Renal cortex interstitium (tissue), 11 donors: Measurements from ENCODE around the gene RALA. TPM values are rescaled to one million over a fixed set of nuclear protein-coding genes. Genes with fewer than 3 reads are reported as not detected.
A peak's percentile ranks its signal among the peaks of the same experiment; 100 is the strongest.
"Not testable (repeated sequence)": the region's sequence is repeated elsewhere in the genome, so short reads cannot be mapped to it uniquely, and the experiment has no call there.

Source experiments
- DNase-seq, 11 donors: peaks; one replicate each; pipeline ENCODE4 v3.0.0-alpha.2; 2013; ENCODE audit warnings: low read depth in 9 of 11, low spot score in 4 of 11; ENCODE audit errors: extremely low read depth in 1 of 11
- polyA plus RNA-seq, 3 donors: library from polyadenylated mRNA; unstranded; fragments of 120-200 nt; gene quantifications; one replicate each; pipeline ENCODE4 v1.2.1, GENCODE V29; 2013; ENCODE audit not compliant: insufficient read length in 3 of 3

Gene RALA
- polyA plus RNA-seq, 3 donors: 61.8 to 86.3 (median 73.3) TPM

DNA sequence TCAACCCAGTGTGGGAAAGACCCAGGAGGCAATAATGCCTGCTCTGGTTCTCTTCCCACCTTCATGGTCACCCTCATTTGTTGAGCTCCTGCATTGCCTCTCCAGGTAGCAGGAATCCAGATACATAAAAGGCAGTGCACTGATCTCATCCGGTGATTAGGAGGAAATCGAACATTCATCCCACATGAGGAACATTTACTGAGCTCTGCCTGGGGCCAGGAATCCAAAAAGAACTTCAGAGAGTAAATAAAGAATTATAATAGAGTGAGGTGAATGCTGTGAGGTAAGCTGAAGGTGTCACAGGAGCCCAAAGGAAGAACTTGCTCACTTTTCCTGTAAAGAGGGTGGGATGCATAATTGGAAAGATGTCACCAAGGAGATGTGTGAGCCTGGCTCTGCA, 121.2 kb downstream of the RALA start:
- DNase-seq: no peak

DNA sequence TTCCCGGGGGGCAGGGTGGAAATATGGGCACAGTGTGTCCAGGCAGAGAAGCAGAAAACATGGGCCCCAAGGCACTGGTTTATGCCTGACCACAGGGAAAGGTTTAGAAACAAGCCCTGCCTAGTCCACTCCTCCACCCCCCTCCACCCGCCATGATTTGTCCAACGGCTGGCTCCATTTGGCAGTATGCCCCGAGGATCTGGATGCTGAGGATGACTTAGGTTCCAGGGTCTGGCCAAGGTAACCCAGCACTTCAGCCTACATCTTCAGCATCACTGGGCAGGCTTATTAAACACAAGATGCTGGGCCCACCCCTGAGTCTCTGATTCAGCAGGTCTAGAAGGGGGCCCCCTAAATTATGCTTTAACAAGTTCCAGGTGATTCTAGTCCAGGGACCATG, 121.9 kb downstream of the RALA start:
- DNase-seq: no peak

DNA sequence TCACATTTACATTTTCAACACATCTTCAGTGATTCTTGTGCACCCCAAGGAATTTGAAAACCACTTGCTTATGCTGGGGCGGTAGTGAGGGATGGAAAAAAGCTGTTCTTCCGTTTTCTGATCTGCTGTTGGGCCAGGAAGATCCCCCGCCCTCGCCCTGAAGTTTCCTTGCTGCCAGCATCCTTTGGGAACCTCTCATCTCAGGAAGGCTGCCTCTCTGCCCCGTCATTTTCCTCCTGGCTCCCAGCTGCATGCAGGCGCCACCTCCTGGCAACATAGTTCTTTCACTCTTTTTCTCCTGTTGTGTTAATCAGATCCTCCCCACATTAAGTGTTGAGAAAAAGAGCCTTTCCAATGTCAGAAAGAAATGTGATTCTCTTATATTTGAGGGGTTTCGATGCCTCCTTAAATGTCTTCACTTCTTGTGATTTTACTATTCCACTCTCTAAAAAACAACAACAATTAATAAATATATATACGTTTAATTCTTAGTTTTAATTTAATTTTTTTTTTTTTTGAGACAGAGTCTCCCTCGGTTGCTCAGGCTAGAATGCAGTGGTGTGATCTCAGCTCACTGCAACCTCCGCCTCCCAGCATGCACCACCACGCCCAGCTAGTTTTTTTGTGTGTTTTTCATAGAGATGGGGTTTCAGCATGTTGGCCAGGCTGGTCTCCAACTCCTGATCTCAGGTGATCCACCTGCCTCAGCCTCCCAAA, 122.9 kb downstream of the RALA start:
- peak in 10 of 11 donors; percentile 38 to 75 (median 66) for DNase-seq

DNA sequence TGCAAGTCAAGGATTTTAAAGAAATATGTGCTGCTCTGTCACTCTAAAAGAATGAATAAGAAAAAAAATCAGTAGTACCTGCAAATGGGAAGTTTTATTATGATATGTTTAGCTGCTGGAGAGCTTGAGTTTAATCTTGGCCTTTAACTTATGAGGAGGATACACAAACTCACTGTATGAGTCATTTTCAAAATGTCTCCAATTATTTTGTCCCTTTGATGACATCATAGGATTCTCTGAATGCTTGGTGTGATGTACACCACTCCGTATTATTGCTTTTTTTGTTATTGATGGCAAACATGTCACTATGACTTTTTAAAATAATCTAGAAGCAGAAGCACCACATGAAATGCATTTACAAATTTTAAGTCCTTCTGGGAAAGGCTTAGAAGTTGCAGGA, 125.8 kb downstream of the RALA start:
- no peak for DNase-seq

DNA sequence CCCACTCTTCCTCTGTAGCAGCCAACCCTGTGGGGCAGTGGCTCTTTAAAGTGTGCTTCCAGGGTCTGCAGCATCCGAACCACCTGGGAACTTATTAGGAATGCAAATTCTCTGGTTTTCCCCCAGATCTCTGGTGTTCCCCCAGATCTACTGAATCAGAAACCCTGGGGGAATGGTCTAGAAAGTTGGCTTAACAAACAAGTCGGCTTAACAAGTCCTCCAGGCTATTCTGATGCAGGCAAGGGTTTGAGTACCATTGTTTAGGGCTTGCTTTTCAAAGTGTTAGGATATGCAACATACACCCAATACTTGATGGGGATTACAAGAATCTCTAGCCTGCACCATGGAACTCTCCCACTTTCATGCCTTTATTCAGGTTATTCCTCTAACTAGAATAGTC, 126.3 kb downstream of the RALA start:
- DNase-seq: no peak

DNA sequence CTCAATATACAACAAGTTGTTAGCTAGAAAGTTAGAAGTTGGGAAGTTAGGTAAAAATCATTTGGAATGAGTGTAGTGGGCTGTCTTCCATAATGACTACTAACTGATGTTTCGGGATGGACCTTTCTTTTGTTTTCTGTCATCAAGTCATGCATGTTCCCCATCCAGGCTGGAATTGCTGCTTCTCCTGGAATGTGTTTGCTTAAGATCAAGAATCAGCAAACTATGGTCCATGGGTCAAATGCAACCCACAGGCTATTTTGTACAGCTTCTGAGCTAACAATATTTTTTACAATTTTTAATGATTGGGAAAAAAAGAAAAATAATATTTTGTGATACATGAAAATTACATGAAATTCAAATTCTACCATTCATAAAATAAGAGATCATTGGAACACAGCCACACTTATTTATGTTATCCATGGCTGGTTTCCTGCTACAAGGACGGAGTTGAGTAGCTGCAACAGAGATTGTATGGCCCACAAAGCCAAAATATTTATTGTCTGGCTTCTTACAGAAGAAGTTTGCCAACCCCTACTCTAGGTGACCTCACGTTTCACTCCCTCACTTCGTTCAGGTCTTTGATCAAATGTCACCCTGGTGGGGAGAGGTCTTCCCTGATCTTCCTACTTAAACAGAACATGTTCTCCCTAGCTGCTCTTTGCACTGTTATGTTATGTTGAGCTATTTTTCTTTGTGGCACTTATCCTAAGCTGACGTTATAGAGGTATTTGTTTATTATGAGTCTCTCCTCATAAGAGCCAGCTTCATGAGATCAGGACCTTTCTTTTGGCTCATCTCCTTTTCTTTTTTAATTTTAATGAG, 127.1 kb downstream of the RALA start:
- DNase-seq: no peak

DNA sequence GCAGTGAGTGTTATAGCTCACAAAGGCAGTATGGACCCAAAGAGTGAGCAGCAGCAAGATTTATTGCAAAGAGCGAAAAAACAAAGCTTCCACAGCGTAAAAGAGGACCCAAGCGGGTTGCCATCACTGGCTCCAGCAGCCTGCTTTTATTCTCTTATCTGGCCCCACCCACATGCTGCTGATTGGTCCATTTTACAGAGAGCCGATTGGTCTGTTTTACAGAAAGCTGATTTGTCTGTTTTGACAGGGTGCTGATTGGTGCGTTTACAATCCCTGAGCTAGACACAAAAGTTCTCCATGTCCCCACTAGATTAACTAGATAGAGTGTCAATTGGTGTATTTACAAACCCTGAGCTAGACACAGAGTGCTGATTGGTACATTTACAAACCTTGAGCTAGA, 129.9 kb downstream of the RALA start:
- DNase-seq: not testable (repeated sequence)

DNA sequence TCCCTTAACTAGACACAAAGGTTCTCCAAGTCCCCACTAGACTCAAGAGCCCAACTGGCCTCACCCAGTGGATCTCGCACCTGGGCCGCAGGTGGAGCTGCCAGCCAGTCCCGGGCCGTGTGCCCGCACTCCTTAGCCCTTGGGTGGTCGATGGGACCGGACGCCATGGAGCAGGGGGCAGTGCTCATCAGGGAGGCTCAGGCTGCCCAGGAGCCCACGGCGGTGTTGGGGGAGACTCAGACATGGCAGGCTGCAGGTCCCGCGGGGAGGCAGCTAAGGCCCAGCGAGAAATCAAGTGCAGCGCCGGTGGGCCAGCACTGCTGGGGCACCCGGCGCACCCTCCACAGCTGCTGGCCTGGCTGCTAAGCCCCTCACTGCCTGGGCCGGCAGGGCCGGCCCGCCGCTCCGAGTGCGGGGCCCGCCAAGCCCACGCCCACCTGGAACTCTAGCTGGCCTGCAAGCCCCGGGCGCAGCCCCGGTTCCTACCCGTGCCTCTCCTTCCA, 130.5 kb downstream of the RALA start:
- DNase-seq: no peak

DNA sequence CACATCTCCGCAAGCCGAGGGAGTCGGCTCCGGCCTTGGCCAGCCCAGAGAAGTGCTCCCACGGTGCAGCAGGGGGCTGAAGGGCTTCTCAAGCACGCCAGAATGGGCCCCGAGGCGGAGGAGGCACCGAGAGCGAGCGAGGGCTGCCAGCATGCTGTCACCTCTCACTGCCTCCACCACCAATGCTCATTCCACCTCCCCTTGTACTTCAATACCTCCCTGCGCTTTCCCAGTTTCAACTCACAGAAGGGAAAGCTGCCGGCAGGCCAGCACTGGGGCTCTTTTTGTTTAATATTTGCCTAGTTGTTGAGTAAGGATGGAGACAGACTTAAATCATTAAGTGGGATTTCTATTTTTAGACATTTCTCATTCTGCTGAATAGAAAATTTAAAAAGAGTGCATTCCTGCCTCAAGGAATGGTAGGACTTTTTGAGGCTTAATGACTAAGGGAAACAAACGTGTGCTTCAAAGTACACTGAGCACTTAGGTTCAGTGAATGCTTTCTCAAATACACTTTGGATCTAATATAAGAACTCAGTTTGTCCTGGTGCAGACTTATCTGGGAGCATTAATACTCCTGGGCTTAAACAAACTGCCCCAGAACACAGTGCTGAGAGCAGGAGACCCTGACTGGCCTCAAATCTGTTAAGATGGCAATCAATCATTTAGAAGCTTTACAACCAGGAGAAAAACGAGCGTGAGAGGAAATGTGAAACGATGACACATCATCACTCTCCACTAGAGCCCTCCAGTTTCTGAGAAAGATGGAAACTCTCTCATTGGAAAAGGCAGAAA, 131.2 kb downstream of the RALA start:
- peak in 8 of 11 donors; percentile 14 to 53 (median 29) for DNase-seq

DNA sequence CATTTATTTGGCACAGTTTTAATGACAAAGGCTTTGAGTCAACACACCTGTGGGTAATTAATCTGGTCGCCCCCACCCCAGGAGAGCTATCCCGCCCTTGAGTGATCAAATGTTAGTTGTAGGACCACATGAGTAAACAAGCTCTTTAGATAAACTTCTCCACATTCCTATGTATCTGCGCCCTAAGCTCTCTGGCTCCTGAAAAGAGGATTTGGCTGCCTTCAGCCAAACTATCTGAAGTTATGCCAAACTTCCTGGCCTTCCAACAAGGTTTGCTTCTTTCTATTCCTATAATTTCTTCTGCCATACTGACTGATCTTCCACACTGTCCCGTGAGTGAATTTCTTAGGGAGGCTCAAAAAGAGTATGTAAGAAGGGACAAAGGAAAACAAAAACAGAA, 134.2 kb downstream of the RALA start:
- no peak for DNase-seq

Other genes with a start within 250 kb of the RALA start
- gene YAE1, start 57.2 kb upstream of the RALA start, polyA plus RNA-seq: 10 to 100 TPM; 43.4 to 45.7 (median 45.2) TPM